PFSK-1 (cell line): ENCODE results near the gene CYP4F12.

Experiments
- POLR2AphosphoS5 ChIP-seq: IDR thresholded peaks from 2 replicates; pipeline ENCODE4 v1.6.1; 2012; ENCODE audit warnings: low read depth, mild to moderate bottlenecking, control low read depth, low read length, moderate library complexity
- REST ChIP-seq, 2 experiments: IDR thresholded peaks; 2 replicates each; pipeline versions ENCODE4 v1.6.1 to v1.8.0; 2011 to 2012; ENCODE audit warnings: low read depth in 2 of 2, low read length in 2 of 2, control low read depth in 1 of 2, inconsistent platforms in 1 of 2, mild to moderate bottlenecking in 1 of 2, moderate library complexity in 1 of 2; ENCODE audit not compliant: insufficient read depth in 1 of 2

GRCh38 chr19:15714638-15715037 lies 41.8 kb downstream of the CYP4F12 start:
- TF ChIP-seq POLR2AphosphoS5 (no peak), REST (IDR thresholded peaks at IDR 0.05; ENCODE audit: insufficient read depth in 1 of 2, low read depth in 2 of 2, low read length in 2 of 2) (no peak)
